Heart left ventricle (tissue), 13 donors: ENCODE data around the gene KRTAP5-1.

Source experiments
- POLR2A ChIP-seq, 2 donors: fragments of 450-650 bp; IDR thresholded peaks; one replicate each; pipeline ENCODE4 v1.6.1; 2017; ENCODE audit warnings: antibody characterized with exemption in 2 of 2, mild to moderate bottlenecking in 2 of 2, moderate library complexity in 2 of 2
- TF ChIP-seq, protein P1 (sequence below), 12 donors: fragments of 200-600 bp; sonication (generic) in 4 of 12; IDR thresholded peaks; one replicate each; pipeline versions ENCODE4 v1.5.0 to v1.8.0; 2018 to 2022; ENCODE audit warnings: antibody characterized with exemption in 12 of 12, mild to moderate bottlenecking in 5 of 12
- donor health status: ischemic (EF 13 %, LVEDD 7.1; RV severe dilation, severe dysfunction).
- donor health status: DM: no; HTN: yes; CAD: no.
- donor health status: DM: no; HTN: no; CAD: no.
- donor health status: ischemic (EF 25% LVEDD 6.9; RV normal size, moderate dysfunction).
- donor health status: ischemic (EF 25% LVEDD 5.7; RV mildly dilated, moderate dysfunction).
- donor health status: ischemic (EF 35%, LVEDD 5.7; RV mildly dilated, moderate dysfunction).
- donor health status: nonischemic (EF 11% LVEDD 7.7; RV severe dilation, severe dysfunction).
- donor health status: DM: yes; HTN: yes; CAD: no.
- donor health status: PGD.
- donor health status: ischemic (EF 29% LVEDD 5.4; RV normal size, mild dysfunction).
- donor health status: nonischemic (EF 23%, LVEDD 6.1; RV moderate dilation, normal function).

DNA sequence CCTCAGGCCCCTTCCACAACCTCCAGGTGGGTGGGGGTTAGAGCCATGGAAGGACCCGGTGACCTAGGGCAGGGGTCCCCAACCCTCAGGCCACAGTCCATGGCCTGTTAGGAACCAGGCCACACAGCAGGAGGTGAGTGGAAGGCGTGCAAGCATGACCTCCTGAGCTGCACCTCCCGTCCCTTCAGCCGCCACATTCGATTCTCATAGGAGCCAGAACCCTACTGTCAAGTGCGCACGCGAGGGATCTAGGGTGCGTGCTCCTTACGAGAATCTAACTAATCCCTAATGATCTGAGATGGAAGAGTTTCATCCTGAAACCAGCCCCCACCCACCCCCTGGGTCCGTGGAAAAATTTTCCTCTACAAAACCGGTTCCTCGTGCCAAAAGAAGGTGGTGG, 40.5 kb upstream of the KRTAP5-1 start:
- TF ChIP-seq, protein P1, sequence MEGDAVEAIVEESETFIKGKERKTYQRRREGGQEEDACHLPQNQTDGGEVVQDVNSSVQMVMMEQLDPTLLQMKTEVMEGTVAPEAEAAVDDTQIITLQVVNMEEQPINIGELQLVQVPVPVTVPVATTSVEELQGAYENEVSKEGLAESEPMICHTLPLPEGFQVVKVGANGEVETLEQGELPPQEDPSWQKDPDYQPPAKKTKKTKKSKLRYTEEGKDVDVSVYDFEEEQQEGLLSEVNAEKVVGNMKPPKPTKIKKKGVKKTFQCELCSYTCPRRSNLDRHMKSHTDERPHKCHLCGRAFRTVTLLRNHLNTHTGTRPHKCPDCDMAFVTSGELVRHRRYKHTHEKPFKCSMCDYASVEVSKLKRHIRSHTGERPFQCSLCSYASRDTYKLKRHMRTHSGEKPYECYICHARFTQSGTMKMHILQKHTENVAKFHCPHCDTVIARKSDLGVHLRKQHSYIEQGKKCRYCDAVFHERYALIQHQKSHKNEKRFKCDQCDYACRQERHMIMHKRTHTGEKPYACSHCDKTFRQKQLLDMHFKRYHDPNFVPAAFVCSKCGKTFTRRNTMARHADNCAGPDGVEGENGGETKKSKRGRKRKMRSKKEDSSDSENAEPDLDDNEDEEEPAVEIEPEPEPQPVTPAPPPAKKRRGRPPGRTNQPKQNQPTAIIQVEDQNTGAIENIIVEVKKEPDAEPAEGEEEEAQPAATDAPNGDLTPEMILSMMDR (IDR thresholded peaks at IDR 0.05), result no peak
- no peak for TF ChIP-seq POLR2A (IDR thresholded peaks at IDR 0.05)
